ENCODE data around the gene FOSL2. TPM values are rescaled to one million over a fixed set of nuclear protein-coding genes. Genes with fewer than 3 reads are reported as not detected.
A peak's percentile ranks its signal among the peaks of the same experiment; 100 is the strongest.

FOSL2 gene
- total RNA-seq, 1 donor from 2014 or later: 2.7 TPM

- Mint-ChIP-seq H3K9me3 (no peaks in the 10 kb centered on the region), H3K4me1 (peaks cover 21% of the 10 kb centered on the region), H3K27ac (no peak overlapping the region), H3K27me3 (no peaks in the 10 kb centered on the region), H3K4me3 (no peak overlapping the region), H3K36me3 (ENCODE audit: low read depth) (peaks cover 50% of the 10 kb centered on the region)
- TF ChIP-seq CTCF (IDR thresholded peaks at IDR 0.05): no peak
- no peak for DNase-seq
- intact Hi-C loops (cut with micrococcal nuclease): no loop called here
- POLR2A ChIA-PET: no interaction called here
- CTCF ChIA-PET: no interaction called here
- ATAC-seq (ENCODE audit: low read depth): peak; percentile 63
Measured at GRCh38 chr2:28408764-28409599, 16.3 kb downstream of the FOSL2 start.

GRCh38 chr2:28411166-28411755 lies 18.6 kb downstream of the FOSL2 start:
- Mint-ChIP-seq H3K9me3 (no peaks in the 10 kb centered on the region), H3K4me1 (peaks cover 21% of the 10 kb centered on the region), H3K27ac (no peak overlapping the region), H3K27me3 (no peaks in the 10 kb centered on the region), H3K36me3 (ENCODE audit: low read depth) (peaks cover 41% of the 10 kb centered on the region), H3K4me3 (no peak overlapping the region)
- CTCF ChIA-PET: interaction anchor here (1.1 kb wide), 1 partner anchor 688 kb away, joined by 3 read pairs; no protein-coding TSS in a partner anchor
- no peak for ATAC-seq (ENCODE audit: low read depth)
- intact Hi-C loops (cut with micrococcal nuclease): no loop called here
- POLR2A ChIA-PET: no interaction called here
- TF ChIP-seq CTCF (IDR thresholded peaks at IDR 0.05): no peak
- no peak for DNase-seq

DNA sequence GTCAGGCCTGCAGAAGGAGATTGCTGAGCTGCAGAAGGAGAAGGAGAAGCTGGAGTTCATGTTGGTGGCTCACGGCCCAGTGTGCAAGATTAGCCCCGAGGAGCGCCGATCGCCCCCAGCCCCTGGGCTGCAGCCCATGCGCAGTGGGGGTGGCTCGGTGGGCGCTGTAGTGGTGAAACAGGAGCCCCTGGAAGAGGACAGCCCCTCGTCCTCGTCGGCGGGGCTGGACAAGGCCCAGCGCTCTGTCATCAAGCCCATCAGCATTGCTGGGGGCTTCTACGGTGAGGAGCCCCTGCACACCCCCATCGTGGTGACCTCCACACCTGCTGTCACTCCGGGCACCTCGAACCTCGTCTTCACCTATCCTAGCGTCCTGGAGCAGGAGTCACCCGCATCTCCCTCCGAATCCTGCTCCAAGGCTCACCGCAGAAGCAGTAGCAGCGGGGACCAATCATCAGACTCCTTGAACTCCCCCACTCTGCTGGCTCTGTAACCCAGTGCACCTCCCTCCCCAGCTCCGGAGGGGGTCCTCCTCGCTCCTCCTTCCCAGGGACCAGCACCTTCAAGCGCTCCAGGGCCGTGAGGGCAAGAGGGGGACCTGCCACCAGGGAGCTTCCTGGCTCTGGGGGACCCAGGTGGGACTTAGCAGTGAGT lies 19.4 kb downstream of the FOSL2 start:
- no peak overlapping the region for H3K4me3 Mint-ChIP-seq
- ChIA-PET POLR2A (no interaction called here), CTCF (interaction anchor here (1.1 kb wide), 1 partner anchor 689 kb away, joined by 3 read pairs; no protein-coding TSS in a partner anchor)
- no peak overlapping the region for H3K27ac Mint-ChIP-seq
- H3K36me3 Mint-ChIP-seq (ENCODE audit: low read depth): peaks cover 40% of the 10 kb centered on the region
- ATAC-seq (ENCODE audit: low read depth) (no peak), DNase-seq (no peak)
- H3K4me1 Mint-ChIP-seq: peaks cover 21% of the 10 kb centered on the region
- no peaks in the 10 kb centered on the region for H3K27me3 Mint-ChIP-seq
- no peaks in the 10 kb centered on the region for H3K9me3 Mint-ChIP-seq
- intact Hi-C loops (cut with micrococcal nuclease): no loop called here
- TF ChIP-seq CTCF (IDR thresholded peaks at IDR 0.05): no peak

GRCh38 chr2:28412625-28413151 lies 20.0 kb downstream of the FOSL2 start:
- no peaks in the 10 kb centered on the region for H3K27me3 Mint-ChIP-seq
- peaks cover 40% of the 10 kb centered on the region for H3K36me3 Mint-ChIP-seq (ENCODE audit: low read depth)
- no peaks in the 10 kb centered on the region for H3K9me3 Mint-ChIP-seq
- peaks cover 21% of the 10 kb centered on the region for H3K4me1 Mint-ChIP-seq
- TF ChIP-seq CTCF (IDR thresholded peaks at IDR 0.05): no peak
- no peak overlapping the region for H3K4me3 Mint-ChIP-seq
- CTCF ChIA-PET: no interaction called here
- no peak overlapping the region for H3K27ac Mint-ChIP-seq
- no peak for ATAC-seq (ENCODE audit: low read depth)
- POLR2A ChIA-PET: no interaction called here
- DNase-seq: no peak
- intact Hi-C loops (cut with micrococcal nuclease): no loop called here

Measured in activated B cell treated with CpG ODN at 0.5 μM for 24 hours (primary cell).